Adrenal gland (tissue), 5 donors: ENCODE measurements around the gene SFTA2.
"Not testable (repeated sequence)": the region's sequence is repeated elsewhere in the genome, so short reads cannot be mapped to it uniquely, and the experiment has no call there.

ENCODE experiments used
- POLR2A ChIP-seq, 2 donors: fragments of 450-650 bp; IDR thresholded peaks; one replicate each; pipeline ENCODE4 v1.6.1; 2017; ENCODE audit warnings: antibody characterized with exemption in 2 of 2, mild to moderate bottlenecking in 2 of 2, moderate library complexity in 1 of 2
- TF ChIP-seq, protein P1 (sequence below), 6 experiments: fragments of 450-650 bp in 4 of 6; fragments of 200-600 bp in 2 of 6; sonication (generic) in 1 of 6; IDR thresholded peaks; 1 replicate in 5 of 6; 2 replicates in 1 of 6; pipeline versions ENCODE4 v1.5.1 to v1.8.0; 2016 to 2021; ENCODE audit warnings: antibody characterized with exemption in 6 of 6, mild to moderate bottlenecking in 2 of 6, moderate library complexity in 1 of 6
- donor health status: DM: no; HTN: no; CAD: no.

DNA sequence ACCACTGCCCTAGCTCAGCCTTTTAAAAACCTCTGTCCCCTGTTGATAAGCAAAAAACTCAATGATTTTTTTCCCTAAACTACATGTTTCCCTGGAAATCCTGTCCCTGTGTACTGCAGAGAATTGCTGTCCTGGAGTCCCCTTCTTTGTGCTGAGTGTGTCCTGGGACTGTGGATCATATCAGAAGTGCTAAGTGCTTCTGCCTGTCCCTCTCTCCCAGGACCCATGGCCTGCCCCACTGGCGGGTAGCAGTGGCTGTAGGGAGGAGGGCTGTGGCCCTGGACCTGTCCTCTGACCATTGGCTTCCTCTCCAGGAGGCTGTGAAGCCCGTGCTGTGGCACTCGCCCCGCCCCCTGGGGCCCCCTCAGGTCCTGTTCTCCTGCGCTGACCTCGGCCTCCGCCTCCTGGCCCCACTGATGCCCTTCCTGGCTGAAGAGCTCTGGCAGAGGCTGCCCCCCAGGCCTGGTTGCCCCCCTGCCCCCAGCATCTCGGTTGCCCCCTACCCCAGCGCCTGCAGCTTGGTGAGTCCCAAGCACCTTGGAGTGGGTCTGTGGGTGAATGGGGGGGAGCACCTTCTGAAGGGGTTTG, 7.8 kb downstream of the SFTA2 start:
- not testable (repeated sequence) for TF ChIP-seq POLR2A (IDR thresholded peaks at IDR 0.05)
- TF ChIP-seq, protein P1, sequence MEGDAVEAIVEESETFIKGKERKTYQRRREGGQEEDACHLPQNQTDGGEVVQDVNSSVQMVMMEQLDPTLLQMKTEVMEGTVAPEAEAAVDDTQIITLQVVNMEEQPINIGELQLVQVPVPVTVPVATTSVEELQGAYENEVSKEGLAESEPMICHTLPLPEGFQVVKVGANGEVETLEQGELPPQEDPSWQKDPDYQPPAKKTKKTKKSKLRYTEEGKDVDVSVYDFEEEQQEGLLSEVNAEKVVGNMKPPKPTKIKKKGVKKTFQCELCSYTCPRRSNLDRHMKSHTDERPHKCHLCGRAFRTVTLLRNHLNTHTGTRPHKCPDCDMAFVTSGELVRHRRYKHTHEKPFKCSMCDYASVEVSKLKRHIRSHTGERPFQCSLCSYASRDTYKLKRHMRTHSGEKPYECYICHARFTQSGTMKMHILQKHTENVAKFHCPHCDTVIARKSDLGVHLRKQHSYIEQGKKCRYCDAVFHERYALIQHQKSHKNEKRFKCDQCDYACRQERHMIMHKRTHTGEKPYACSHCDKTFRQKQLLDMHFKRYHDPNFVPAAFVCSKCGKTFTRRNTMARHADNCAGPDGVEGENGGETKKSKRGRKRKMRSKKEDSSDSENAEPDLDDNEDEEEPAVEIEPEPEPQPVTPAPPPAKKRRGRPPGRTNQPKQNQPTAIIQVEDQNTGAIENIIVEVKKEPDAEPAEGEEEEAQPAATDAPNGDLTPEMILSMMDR (IDR thresholded peaks at IDR 0.05), result not testable (repeated sequence)
